Panc1 (cell line): ENCODE measurements around the gene SLC39A8. TPM values are rescaled to one million over a fixed set of nuclear protein-coding genes. Genes with fewer than 3 reads are reported as not detected.

Experiments
- ATAC-seq: fragments of 200-7000 bp; cut with Tn5 transposase; 2 replicates; pipeline ENCODE4 v1.9.1; 2020; ENCODE audit warnings: mild to moderate bottlenecking, moderate library complexity
- BruUV-seq: library from RNA; stranded (reverse); fragments of 400-500 nt; replicated peaks from 2 replicates; lab custom pipeline; 2021; lab: Mats Ljungman, UMichigan
- CTCF ChIA-PET: fragments of 300-600 bp; sonication (Branson Sonifier 250); formaldehyde crosslinking; loops from one replicate; lab custom pipeline; 2022; ENCODE audit warnings: antibody characterized with exemption; lab: Charles Lee
- POLR2A ChIA-PET: fragments of 300-600 bp; sonication (Branson Sonifier 250); formaldehyde crosslinking; loops from one replicate; lab custom pipeline; 2022; ENCODE audit warnings: antibody characterized with exemption; lab: Charles Lee
- DNase-seq: peaks from one replicate; pipeline ENCODE4 v3.0.0-alpha.2; 2010; ENCODE audit warnings: low read depth, low spot score
- H3K27ac ChIP-seq: 2 replicates; pipeline ENCODE4 v1.5.1; 2011; ENCODE audit warnings: mild to moderate bottlenecking, low read length, inconsistent platforms
- H3K27me3 ChIP-seq: fragments of 200-500 bp; sonication (Bioruptor generic); 2 replicates; pipeline ENCODE4 v1.6.0; 2014; ENCODE audit warnings: low read length, inconsistent platforms; ENCODE audit not compliant: control insufficient read depth, insufficient read depth
- H3K36me3 ChIP-seq: fragments of 200-500 bp; sonication (Bioruptor generic); 2 replicates; pipeline ENCODE4 v1.5.1; 2014; ENCODE audit warnings: inconsistent platforms, mild to moderate bottlenecking, low read length, moderate library complexity; ENCODE audit not compliant: control insufficient read depth, insufficient read depth
- H3K4me1 ChIP-seq: 2 replicates; pipeline ENCODE4 v1.5.1; 2011; ENCODE audit warnings: inconsistent platforms, mild to moderate bottlenecking, low read length, moderate library complexity; ENCODE audit not compliant: control insufficient read depth, insufficient read depth
- H3K4me3 ChIP-seq, 2 experiments: 2 replicates each; pipeline ENCODE4 v1.5.1; 2011 to 2012; ENCODE audit warnings: low read depth in 2 of 2, low read length in 2 of 2, mild to moderate bottlenecking in 2 of 2, inconsistent platforms in 1 of 2, moderate library complexity in 1 of 2
- H3K9me3 ChIP-seq: fragments of 200-500 bp; sonication (Bioruptor generic); 2 replicates; pipeline ENCODE4 v1.5.1; 2014; ENCODE audit warnings: low read depth, mild to moderate bottlenecking, inconsistent platforms, low read length, moderate library complexity; ENCODE audit not compliant: control insufficient read depth, insufficient read depth
- POLR2AphosphoS5 ChIP-seq: IDR thresholded peaks from 2 replicates; pipeline ENCODE4 v1.6.1; 2012; ENCODE audit warnings: mild to moderate bottlenecking, low read depth, low read length, moderate library complexity
- SIN3A ChIP-seq: IDR thresholded peaks from 2 replicates; pipeline ENCODE4 v1.6.1; 2012; ENCODE audit warnings: low read depth, mild to moderate bottlenecking, low read length, moderate library complexity, borderline replicate concordance; ENCODE audit not compliant: insufficient read depth
- TCF7L2 ChIP-seq: IDR thresholded peaks from 2 replicates; pipeline ENCODE4 v1.6.1; 2011; ENCODE audit warnings: mild to moderate bottlenecking, low read depth, low read length, inconsistent platforms
- in situ Hi-C: cut with HindIII; loops from 2 replicates; pipeline ENCODE4 v1.10.0; 2016; ENCODE audit warnings: low sequenced_read_pairs, low pct_unique_long_range_greater_than_20kb
- intact Hi-C: fragments of 100-400 bp; cut with micrococcal nuclease; formaldehyde crosslinking; loops from one replicate; pipeline ENCODE4 v1.10.0; 2022; ENCODE audit not compliant: unreplicated experiment
- total RNA-seq: library from RNA; stranded (reverse); gene quantifications from one replicate; pipeline ENCODE4 v1.2.1, GENCODE V29; 2021; ENCODE audit not compliant: unreplicated experiment
- TF ChIP-seq, protein P1 (sequence below): fragments of 450-650 bp; IDR thresholded peaks from 2 replicates; pipeline ENCODE4 v1.5.1; 2017; ENCODE audit warnings: mild to moderate bottlenecking
- TF ChIP-seq, protein P2 (sequence below), 2 experiments: IDR thresholded peaks; 2 replicates each; pipeline ENCODE4 v1.6.1; 2011 to 2012; ENCODE audit warnings: low read depth in 2 of 2, control low read depth in 1 of 2, low read length in 1 of 2, mild to moderate bottlenecking in 1 of 2, moderate library complexity in 1 of 2; ENCODE audit not compliant: insufficient read depth in 1 of 2

Gene SLC39A8
- total RNA-seq, 1 experiment from 2014 or later = 1.4 TPM

DNA sequence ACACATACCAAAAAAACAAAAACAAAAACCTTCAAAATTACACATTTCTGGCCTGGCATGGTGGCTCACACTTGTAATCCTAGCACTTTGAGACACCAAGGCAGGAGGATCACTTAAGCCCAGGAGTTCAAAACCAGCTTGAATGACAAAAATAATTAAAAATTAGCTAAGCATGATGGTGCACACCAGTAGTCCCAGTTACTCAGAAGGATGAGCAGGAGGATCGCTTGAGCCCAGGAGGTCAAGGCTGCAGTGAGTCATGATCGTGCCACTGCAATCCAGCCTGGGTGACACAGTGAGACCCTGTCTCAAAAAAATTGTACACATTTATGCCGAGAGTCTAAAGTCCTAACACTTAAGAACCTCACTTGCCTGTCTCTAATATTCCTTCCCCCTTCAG is 18.3 kb downstream of the SLC39A8 start:
- H3K9me3 ChIP-seq = no peaks in the 10 kb centered on the region
- TF ChIP-seq TCF7L2 (no peak), SIN3A (no peak), POLR2AphosphoS5 (no peak)
- TF ChIP-seq, protein P1, sequence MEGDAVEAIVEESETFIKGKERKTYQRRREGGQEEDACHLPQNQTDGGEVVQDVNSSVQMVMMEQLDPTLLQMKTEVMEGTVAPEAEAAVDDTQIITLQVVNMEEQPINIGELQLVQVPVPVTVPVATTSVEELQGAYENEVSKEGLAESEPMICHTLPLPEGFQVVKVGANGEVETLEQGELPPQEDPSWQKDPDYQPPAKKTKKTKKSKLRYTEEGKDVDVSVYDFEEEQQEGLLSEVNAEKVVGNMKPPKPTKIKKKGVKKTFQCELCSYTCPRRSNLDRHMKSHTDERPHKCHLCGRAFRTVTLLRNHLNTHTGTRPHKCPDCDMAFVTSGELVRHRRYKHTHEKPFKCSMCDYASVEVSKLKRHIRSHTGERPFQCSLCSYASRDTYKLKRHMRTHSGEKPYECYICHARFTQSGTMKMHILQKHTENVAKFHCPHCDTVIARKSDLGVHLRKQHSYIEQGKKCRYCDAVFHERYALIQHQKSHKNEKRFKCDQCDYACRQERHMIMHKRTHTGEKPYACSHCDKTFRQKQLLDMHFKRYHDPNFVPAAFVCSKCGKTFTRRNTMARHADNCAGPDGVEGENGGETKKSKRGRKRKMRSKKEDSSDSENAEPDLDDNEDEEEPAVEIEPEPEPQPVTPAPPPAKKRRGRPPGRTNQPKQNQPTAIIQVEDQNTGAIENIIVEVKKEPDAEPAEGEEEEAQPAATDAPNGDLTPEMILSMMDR = no peak
- TF ChIP-seq, protein P2, sequence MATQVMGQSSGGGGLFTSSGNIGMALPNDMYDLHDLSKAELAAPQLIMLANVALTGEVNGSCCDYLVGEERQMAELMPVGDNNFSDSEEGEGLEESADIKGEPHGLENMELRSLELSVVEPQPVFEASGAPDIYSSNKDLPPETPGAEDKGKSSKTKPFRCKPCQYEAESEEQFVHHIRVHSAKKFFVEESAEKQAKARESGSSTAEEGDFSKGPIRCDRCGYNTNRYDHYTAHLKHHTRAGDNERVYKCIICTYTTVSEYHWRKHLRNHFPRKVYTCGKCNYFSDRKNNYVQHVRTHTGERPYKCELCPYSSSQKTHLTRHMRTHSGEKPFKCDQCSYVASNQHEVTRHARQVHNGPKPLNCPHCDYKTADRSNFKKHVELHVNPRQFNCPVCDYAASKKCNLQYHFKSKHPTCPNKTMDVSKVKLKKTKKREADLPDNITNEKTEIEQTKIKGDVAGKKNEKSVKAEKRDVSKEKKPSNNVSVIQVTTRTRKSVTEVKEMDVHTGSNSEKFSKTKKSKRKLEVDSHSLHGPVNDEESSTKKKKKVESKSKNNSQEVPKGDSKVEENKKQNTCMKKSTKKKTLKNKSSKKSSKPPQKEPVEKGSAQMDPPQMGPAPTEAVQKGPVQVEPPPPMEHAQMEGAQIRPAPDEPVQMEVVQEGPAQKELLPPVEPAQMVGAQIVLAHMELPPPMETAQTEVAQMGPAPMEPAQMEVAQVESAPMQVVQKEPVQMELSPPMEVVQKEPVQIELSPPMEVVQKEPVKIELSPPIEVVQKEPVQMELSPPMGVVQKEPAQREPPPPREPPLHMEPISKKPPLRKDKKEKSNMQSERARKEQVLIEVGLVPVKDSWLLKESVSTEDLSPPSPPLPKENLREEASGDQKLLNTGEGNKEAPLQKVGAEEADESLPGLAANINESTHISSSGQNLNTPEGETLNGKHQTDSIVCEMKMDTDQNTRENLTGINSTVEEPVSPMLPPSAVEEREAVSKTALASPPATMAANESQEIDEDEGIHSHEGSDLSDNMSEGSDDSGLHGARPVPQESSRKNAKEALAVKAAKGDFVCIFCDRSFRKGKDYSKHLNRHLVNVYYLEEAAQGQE (IDR thresholded peaks at IDR 0.05; ENCODE audit: insufficient read depth in 1 of 2, low read depth in 2 of 2, low read length in 1 of 2) = no peak
- no peak overlapping the region for H3K4me3 ChIP-seq
- in situ Hi-C loops = no loop called here
- H3K4me1 ChIP-seq = no peaks in the 10 kb centered on the region
- BruUV-seq = no TSS peak
- H3K27ac ChIP-seq = no peak overlapping the region
- intact Hi-C loops = no loop called here
- ChIA-PET POLR2A (no interaction called here), CTCF (no interaction called here)
- ATAC-seq = no peak
- no peaks in the 10 kb centered on the region for H3K36me3 ChIP-seq
- no peak for DNase-seq
- no peaks in the 10 kb centered on the region for H3K27me3 ChIP-seq

DNA sequence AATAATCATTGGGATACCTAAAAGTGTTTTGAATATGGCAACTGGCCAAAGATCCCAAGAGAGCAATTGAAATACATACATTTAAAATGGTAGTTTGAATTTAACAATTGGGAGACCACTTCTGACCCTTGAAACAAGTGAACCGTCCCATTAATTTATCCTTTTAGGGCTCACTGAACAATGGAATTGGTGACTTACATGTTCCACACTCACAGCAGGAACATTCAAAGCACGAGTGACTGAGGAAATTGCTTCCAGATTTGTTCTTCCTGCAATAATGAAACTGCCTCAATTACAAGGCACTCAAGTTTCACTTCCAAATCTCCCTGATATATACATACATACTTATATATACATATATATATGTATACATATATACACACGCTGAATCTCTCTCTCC is 20.6 kb downstream of the SLC39A8 start:
- Histone ChIP-seq H3K27me3 (no peaks in the 10 kb centered on the region), H3K36me3 (no peaks in the 10 kb centered on the region), H3K27ac (no peak overlapping the region), H3K4me1 (no peaks in the 10 kb centered on the region), H3K9me3 (no peaks in the 10 kb centered on the region), H3K4me3 (no peak overlapping the region)
- BruUV-seq = no TSS peak
- TF ChIP-seq, protein P1 = no peak
- TF ChIP-seq SIN3A = no peak
- TF ChIP-seq, protein P2 (IDR thresholded peaks at IDR 0.05; ENCODE audit: insufficient read depth in 1 of 2, low read depth in 2 of 2, low read length in 1 of 2) = no peak
- ChIA-PET CTCF (no interaction called here), POLR2A (no interaction called here)
- intact Hi-C loops = no loop called here
- in situ Hi-C loops = no loop called here
- ATAC-seq = no peak
- no peak for DNase-seq
